HG03025 (cell line): ENCODE measurements around the gene MED17.

Source experiments
- ATAC-seq: cut with Tn5 transposase; IDR thresholded peaks from one replicate; pipeline ENCODE4 v1.9.1; 2021; ENCODE audit warnings: mild to moderate bottlenecking, moderate library complexity; ENCODE audit not compliant: unreplicated experiment, low FRiP score

MED17 gene

GRCh38 chr11:93845181-93846092 lies 61.4 kb downstream of the MED17 start:
- no peak for ATAC-seq

GRCh38 chr11:93846411-93846810 lies 62.3 kb downstream of the MED17 start:
- ATAC-seq = no peak

GRCh38 chr11:93849201-93849600 lies 65.1 kb downstream of the MED17 start:
- no peak for ATAC-seq

GRCh38 chr11:93849751-93850593 lies 65.9 kb downstream of the MED17 start:
- ATAC-seq = no peak

- ATAC-seq = no peak
Observed at GRCh38 chr11:93850594-93851018, 66.5 kb downstream of the MED17 start, which contains the start of gene VSTM5. Gene VSTM5, minus strand, starts transcription at chr11:93850618. Its CDS starts 116 bp downstream, at chr11:93850502.

GRCh38 chr11:93852242-93852641 lies 68.2 kb downstream of the MED17 start:
- no peak for ATAC-seq

GRCh38 chr11:93857413-93858120 lies 73.5 kb downstream of the MED17 start:
- no peak for ATAC-seq

- ATAC-seq = no peak
Observed at GRCh38 chr11:93858121-93858775, 74.2 kb downstream of the MED17 start.

- no peak for ATAC-seq
Observed at GRCh38 chr11:93861808-93862207, 77.7 kb downstream of the MED17 start.
